Measurements from ENCODE around the gene ENPP7. TPM values are rescaled to one million over a fixed set of nuclear protein-coding genes. Genes with fewer than 3 reads are reported as not detected.
"Not testable (repeated sequence)": the region's sequence is repeated elsewhere in the genome, so short reads cannot be mapped to it uniquely, and the experiment has no call there.

Gene ENPP7
- total and polyA plus RNA-seq, 10 donors = 0.34 to 0.85 (median 0.51) TPM; not detected in 5

GRCh38 chr17:79749958-79750357, 19.2 kb downstream of the ENPP7 start:
- WGBS, 5 donors = 58 to 76% (median 65%) methylated on average over 3 of the region's 3 CpGs
- Histone ChIP-seq H3K27me3 (replicated peaks in 1 of 7) (peaks cover 5 to 100% (median 65%) of the 10 kb centered on the region in 7 donors), H3K27ac (no peak overlapping the region), H3K9me3 (no peaks in the 10 kb centered on the region), H3K4me1 (peaks cover 0 to 32% (median 20%) of the 10 kb centered on the region in 6 donors), H3K4me3 (no peak overlapping the region), H3K36me3 (no peaks in the 10 kb centered on the region)
- TF ChIP-seq POLR2A (IDR thresholded peaks at IDR 0.05) = no peak
- no peak for DNase-seq
- intact Hi-C loops (cut with DNase I; ENCODE audit: low total_unique reads) = loop anchor here (10.0 kb wide), 1 partner anchor 85 kb away; the partner anchor contains the start of gene CBX4

GRCh38 chr17:79750650-79751545, 20.2 kb downstream of the ENPP7 start:
- peaks cover 0 to 27% (median 17%) of the 10 kb centered on the region in 6 donors for H3K4me1 ChIP-seq
- DNase-seq = no peak
- H3K27ac ChIP-seq = no peak overlapping the region
- WGBS, 5 donors = 71 to 86% (median 79%) methylated on average over 13 of the region's 13 CpGs
- peaks cover 5 to 100% (median 65%) of the 10 kb centered on the region in 7 donors for H3K27me3 ChIP-seq (replicated peaks in 1 of 7)
- H3K4me3 ChIP-seq = no peak overlapping the region
- no peaks in the 10 kb centered on the region for H3K36me3 ChIP-seq
- no peaks in the 10 kb centered on the region for H3K9me3 ChIP-seq
- intact Hi-C loops (cut with DNase I; ENCODE audit: low total_unique reads) = no loop called here
- TF ChIP-seq CTCF (IDR thresholded peaks at IDR 0.05 in 8 of 11, conservative IDR thresholded peaks at IDR 0.05 in 3 of 11) = no peak
- no peak for TF ChIP-seq POLR2AphosphoS5 (IDR thresholded peaks at IDR 0.05)
- no peak for TF ChIP-seq POLR2A (IDR thresholded peaks at IDR 0.05)

- Histone ChIP-seq H3K27ac (no peak overlapping the region), H3K4me3 (no peak overlapping the region), H3K4me1 (peaks cover 0 to 14% (median 11%) of the 10 kb centered on the region in 6 donors), H3K27me3 (replicated peaks in 1 of 7) (peaks cover 5 to 100% (median 54%) of the 10 kb centered on the region in 7 donors), H3K36me3 (no peaks in the 10 kb centered on the region), H3K9me3 (no peaks in the 10 kb centered on the region)
- intact Hi-C loops (cut with DNase I; ENCODE audit: low total_unique reads) = no loop called here
- DNase-seq = no peak
- TF ChIP-seq POLR2A (IDR thresholded peaks at IDR 0.05) = no peak
- no peak for TF ChIP-seq CTCF (IDR thresholded peaks at IDR 0.05 in 8 of 11, conservative IDR thresholded peaks at IDR 0.05 in 3 of 11)
- TF ChIP-seq POLR2AphosphoS5 (IDR thresholded peaks at IDR 0.05) = no peak
- whole genome bisulfite sequencing, 5 donors = 22 to 36% (median 34%) methylated on average over 13 of the region's 13 CpGs
Measured at GRCh38 chr17:79752175-79752574, 21.4 kb downstream of the ENPP7 start.

GRCh38 chr17:79754370-79754769, 23.6 kb downstream of the ENPP7 start:
- Histone ChIP-seq H3K27me3 (replicated peaks in 1 of 7) (peaks cover 0 to 95% (median 32%) of the 10 kb centered on the region in 7 donors), H3K4me3 (no peak overlapping the region), H3K4me1 (no peaks in the 10 kb centered on the region), H3K27ac (no peak overlapping the region), H3K9me3 (no peaks in the 10 kb centered on the region), H3K36me3 (no peaks in the 10 kb centered on the region)
- 71 to 84% (median 74%) methylated on average over 12 of the region's 12 CpGs for WGBS, 5 donors
- no peak for DNase-seq
- intact Hi-C loops (cut with DNase I; ENCODE audit: low total_unique reads) = no loop called here
- TF ChIP-seq CTCF (IDR thresholded peaks at IDR 0.05 in 8 of 11, conservative IDR thresholded peaks at IDR 0.05 in 3 of 11) = no peak
- TF ChIP-seq POLR2AphosphoS5 (IDR thresholded peaks at IDR 0.05) = no peak
- no peak for TF ChIP-seq POLR2A (IDR thresholded peaks at IDR 0.05)

GRCh38 chr17:79754903-79755302, 24.2 kb downstream of the ENPP7 start:
- DNase-seq; intact Hi-C loops (cut with DNase I; ENCODE audit: low total_unique reads); H3K36me3 ChIP-seq; H3K27ac ChIP-seq; H3K4me3 ChIP-seq; H3K9me3 ChIP-seq; H3K4me1 ChIP-seq: not testable (repeated sequence)
- H3K27me3 ChIP-seq (replicated peaks in 1 of 7) = peaks cover 0 to 89% (median 27%) of the 10 kb centered on the region in 7 donors
- 83 to 92% (median 87%) methylated on average over 9 of the region's 9 CpGs for WGBS, 5 donors

Measured in spleen (tissue), 11 donors.